Measurements from ENCODE around the gene TTN. TPM values are rescaled to one million over a fixed set of nuclear protein-coding genes. Genes with fewer than 3 reads are reported as not detected.

The TTN gene
- total and polyA plus RNA-seq, 2 experiments from 2014 or later, result 12.5 to 15.7 TPM

- Histone ChIP-seq H3K79me2 (replicated peaks; ENCODE audit: insufficient read depth) (no peaks in the 10 kb centered on the region), H2AFZ (no peak overlapping the region), H3K9me2 (ENCODE audit: insufficient read depth) (0 out of 2 replicates have a peak, but pooled peaks cover 10% of the 10 kb centered on the region), H3K4me3 (no peak overlapping the region), H3K36me3 (ENCODE audit: insufficient read depth) (peaks cover 7% of the 10 kb centered on the region), H3F3A (replicated peaks; ENCODE audit: low read depth) (no peaks in the 10 kb centered on the region), H4K20me1 (replicated peaks; ENCODE audit: insufficient read depth) (0 out of 2 replicates have a peak, but pooled peaks cover 3% of the 10 kb centered on the region), H3K27ac (ENCODE audit: low read depth) (no peak overlapping the region), H3K4me1 (ENCODE audit: insufficient read depth) (no peaks in the 10 kb centered on the region), H3K4me2 (no peak overlapping the region), H3K27me3 (ENCODE audit: insufficient read depth) (no peaks in the 10 kb centered on the region)
- H3K27ac Mint-ChIP-seq, result no peak overlapping the region
- DNase-seq (ENCODE audit: low spot score) (no peak), ATAC-seq (no peak)
- peaks cover 4% of the 10 kb centered on the region; the same call in 2 of the 3 replicates for H3K4me1 Mint-ChIP-seq
- TF ChIP-seq EZH2 (IDR thresholded peaks at IDR 0.05; ENCODE audit: low read depth, unreplicated experiment) (no peak), JUNB (IDR thresholded peaks at IDR 0.05; ENCODE audit: unreplicated experiment) (no peak)
- TF ChIP-seq, protein P1, sequence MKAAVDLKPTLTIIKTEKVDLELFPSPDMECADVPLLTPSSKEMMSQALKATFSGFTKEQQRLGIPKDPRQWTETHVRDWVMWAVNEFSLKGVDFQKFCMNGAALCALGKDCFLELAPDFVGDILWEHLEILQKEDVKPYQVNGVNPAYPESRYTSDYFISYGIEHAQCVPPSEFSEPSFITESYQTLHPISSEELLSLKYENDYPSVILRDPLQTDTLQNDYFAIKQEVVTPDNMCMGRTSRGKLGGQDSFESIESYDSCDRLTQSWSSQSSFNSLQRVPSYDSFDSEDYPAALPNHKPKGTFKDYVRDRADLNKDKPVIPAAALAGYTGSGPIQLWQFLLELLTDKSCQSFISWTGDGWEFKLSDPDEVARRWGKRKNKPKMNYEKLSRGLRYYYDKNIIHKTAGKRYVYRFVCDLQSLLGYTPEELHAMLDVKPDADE (IDR thresholded peaks at IDR 0.05), result no peak
- no peaks in the 10 kb centered on the region for H3K9me3 Mint-ChIP-seq
- H3K36me3 Mint-ChIP-seq (ENCODE audit: low read depth), result peaks cover 14% of the 10 kb centered on the region; the same call in 1 of the 3 replicates
- H3K27me3 Mint-ChIP-seq (ENCODE audit: insufficient read depth, low read depth, poor library complexity), result no peaks in the 10 kb centered on the region
- no peak overlapping the region for H3K4me3 Mint-ChIP-seq
Observed at GRCh38 chr2:178553047-178553446, 254.2 kb downstream of the TTN start.

GRCh38 chr2:178550352-178550751 is 256.9 kb downstream of the TTN start:
- Mint-ChIP-seq H3K27me3 (ENCODE audit: insufficient read depth, low read depth, poor library complexity) (no peaks in the 10 kb centered on the region), H3K4me1 (no peaks in the 10 kb centered on the region), H3K9me3 (no peaks in the 10 kb centered on the region), H3K27ac (no peak overlapping the region), H3K36me3 (ENCODE audit: low read depth) (peaks cover 10% of the 10 kb centered on the region; the same call in 2 of the 3 replicates), H3K4me3 (no peak overlapping the region)
- Histone ChIP-seq H3K9me2 (ENCODE audit: insufficient read depth) (0 out of 2 replicates have a peak, but pooled peaks cover 5% of the 10 kb centered on the region), H3F3A (replicated peaks; ENCODE audit: low read depth) (no peaks in the 10 kb centered on the region), H3K27ac (ENCODE audit: low read depth) (no peak overlapping the region), H3K4me3 (no peak overlapping the region), H2AFZ (no peak overlapping the region), H4K20me1 (replicated peaks; ENCODE audit: insufficient read depth) (peaks cover 3% of the 10 kb centered on the region; the same call in 1 of the 2 replicates), H3K27me3 (ENCODE audit: insufficient read depth) (no peaks in the 10 kb centered on the region), H3K4me2 (no peak overlapping the region), H3K36me3 (ENCODE audit: insufficient read depth) (no peaks in the 10 kb centered on the region; the same call in 1 of the 2 replicates), H3K4me1 (ENCODE audit: insufficient read depth) (no peaks in the 10 kb centered on the region), H3K79me2 (replicated peaks; ENCODE audit: insufficient read depth) (no peaks in the 10 kb centered on the region)
- ATAC-seq (no peak), DNase-seq (ENCODE audit: low spot score) (no peak)
- TF ChIP-seq ZNF331 (CRISPR knock-in tag; IDR thresholded peaks at IDR 0.05; ENCODE audit: low read depth), result no peak
- TF ChIP-seq, protein P2, sequence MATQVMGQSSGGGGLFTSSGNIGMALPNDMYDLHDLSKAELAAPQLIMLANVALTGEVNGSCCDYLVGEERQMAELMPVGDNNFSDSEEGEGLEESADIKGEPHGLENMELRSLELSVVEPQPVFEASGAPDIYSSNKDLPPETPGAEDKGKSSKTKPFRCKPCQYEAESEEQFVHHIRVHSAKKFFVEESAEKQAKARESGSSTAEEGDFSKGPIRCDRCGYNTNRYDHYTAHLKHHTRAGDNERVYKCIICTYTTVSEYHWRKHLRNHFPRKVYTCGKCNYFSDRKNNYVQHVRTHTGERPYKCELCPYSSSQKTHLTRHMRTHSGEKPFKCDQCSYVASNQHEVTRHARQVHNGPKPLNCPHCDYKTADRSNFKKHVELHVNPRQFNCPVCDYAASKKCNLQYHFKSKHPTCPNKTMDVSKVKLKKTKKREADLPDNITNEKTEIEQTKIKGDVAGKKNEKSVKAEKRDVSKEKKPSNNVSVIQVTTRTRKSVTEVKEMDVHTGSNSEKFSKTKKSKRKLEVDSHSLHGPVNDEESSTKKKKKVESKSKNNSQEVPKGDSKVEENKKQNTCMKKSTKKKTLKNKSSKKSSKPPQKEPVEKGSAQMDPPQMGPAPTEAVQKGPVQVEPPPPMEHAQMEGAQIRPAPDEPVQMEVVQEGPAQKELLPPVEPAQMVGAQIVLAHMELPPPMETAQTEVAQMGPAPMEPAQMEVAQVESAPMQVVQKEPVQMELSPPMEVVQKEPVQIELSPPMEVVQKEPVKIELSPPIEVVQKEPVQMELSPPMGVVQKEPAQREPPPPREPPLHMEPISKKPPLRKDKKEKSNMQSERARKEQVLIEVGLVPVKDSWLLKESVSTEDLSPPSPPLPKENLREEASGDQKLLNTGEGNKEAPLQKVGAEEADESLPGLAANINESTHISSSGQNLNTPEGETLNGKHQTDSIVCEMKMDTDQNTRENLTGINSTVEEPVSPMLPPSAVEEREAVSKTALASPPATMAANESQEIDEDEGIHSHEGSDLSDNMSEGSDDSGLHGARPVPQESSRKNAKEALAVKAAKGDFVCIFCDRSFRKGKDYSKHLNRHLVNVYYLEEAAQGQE (IDR thresholded peaks at IDR 0.05; ENCODE audit: unreplicated experiment), result no peak

GRCh38 chr2:178542569-178542968 is 264.7 kb downstream of the TTN start:
- Histone ChIP-seq H3K36me3 (ENCODE audit: insufficient read depth) (peaks cover 22% of the 10 kb centered on the region), H3K27me3 (ENCODE audit: insufficient read depth) (no peaks in the 10 kb centered on the region), H3K27ac (ENCODE audit: low read depth) (no peak overlapping the region), H3K4me3 (no peak overlapping the region), H2AFZ (no peak overlapping the region), H3K9me2 (ENCODE audit: insufficient read depth) (no peaks in the 10 kb centered on the region), H3K4me1 (ENCODE audit: insufficient read depth) (no peaks in the 10 kb centered on the region), H4K20me1 (replicated peaks; ENCODE audit: insufficient read depth) (peaks cover 9% of the 10 kb centered on the region), H3F3A (replicated peaks; ENCODE audit: low read depth) (no peaks in the 10 kb centered on the region), H3K4me2 (no peak overlapping the region), H3K79me2 (replicated peaks; ENCODE audit: insufficient read depth) (no peaks in the 10 kb centered on the region)
- Mint-ChIP-seq H3K9me3 (no peaks in the 10 kb centered on the region), H3K4me3 (no peak overlapping the region), H3K27me3 (ENCODE audit: insufficient read depth, low read depth, poor library complexity) (no peaks in the 10 kb centered on the region), H3K27ac (no peak overlapping the region), H3K4me1 (no peaks in the 10 kb centered on the region), H3K36me3 (ENCODE audit: low read depth) (peaks cover 24% of the 10 kb centered on the region; the same call in 2 of the 3 replicates)
- DNase-seq (ENCODE audit: low spot score), result no peak
- ATAC-seq, result no peak
- TF ChIP-seq ZNF331 (CRISPR knock-in tag; IDR thresholded peaks at IDR 0.05; ENCODE audit: low read depth), result no peak
- no peak for TF ChIP-seq EZH2phosphoT487 (IDR thresholded peaks at IDR 0.05; ENCODE audit: unreplicated experiment)
- TF ChIP-seq, protein P2 (IDR thresholded peaks at IDR 0.05; ENCODE audit: unreplicated experiment), result no peak
- no peak for TF ChIP-seq CTCF (conservative IDR thresholded peaks at IDR 0.05; ENCODE audit: low read depth in 2 of 2)
